NCI-H526 (cell line): ENCODE data around the gene CRYL1.
A peak's percentile ranks its signal among the peaks of the same experiment; 100 is the strongest.

ENCODE experiments used
- DNase-seq, 2 experiments: peaks; one replicate each; lab custom pipeline; 2025; lab: John Stamatoyannopoulos, UW

CRYL1 gene

GRCh38 chr13:20494656-20495055, 31.0 kb downstream of the CRYL1 start:
- no peak for DNase-seq

- DNase-seq, result peak; percentile 31 to 71
Measured at GRCh38 chr13:20492641-20493040, 33.0 kb downstream of the CRYL1 start.

- DNase-seq, result no peak
Measured at GRCh38 chr13:20491926-20492435, 33.7 kb downstream of the CRYL1 start.

- peak; percentile 85 to 98 for DNase-seq
Measured at GRCh38 chr13:20489185-20489820, 36.4 kb downstream of the CRYL1 start.

- no peak for DNase-seq
Measured at GRCh38 chr13:20487927-20488326, 37.7 kb downstream of the CRYL1 start.

GRCh38 chr13:20482787-20483186, 42.9 kb downstream of the CRYL1 start:
- DNase-seq, result no peak

GRCh38 chr13:20482275-20482761, 43.3 kb downstream of the CRYL1 start:
- no peak for DNase-seq

GRCh38 chr13:20477394-20477793, 48.3 kb downstream of the CRYL1 start:
- no peak for DNase-seq

- DNase-seq, result peak in 1 of 2 experiments; percentile 54
Measured at GRCh38 chr13:20475927-20476691, 49.5 kb downstream of the CRYL1 start.

GRCh38 chr13:20474515-20474914, 51.1 kb downstream of the CRYL1 start:
- DNase-seq, result no peak

GRCh38 chr13:20473888-20474287, 51.8 kb downstream of the CRYL1 start:
- no peak for DNase-seq

GRCh38 chr13:20473139-20473538, 52.5 kb downstream of the CRYL1 start:
- no peak for DNase-seq

GRCh38 chr13:20472531-20472930, 53.1 kb downstream of the CRYL1 start:
- no peak for DNase-seq

GRCh38 chr13:20470136-20470535, 55.5 kb downstream of the CRYL1 start:
- DNase-seq, result no peak

GRCh38 chr13:20466371-20466770, 59.3 kb downstream of the CRYL1 start:
- peak; percentile 58 to 80 for DNase-seq

- peak in 1 of 2 experiments; percentile 14 for DNase-seq
Measured at GRCh38 chr13:20465218-20465879, 60.3 kb downstream of the CRYL1 start.

- no peak for DNase-seq
Measured at GRCh38 chr13:20462921-20463320, 62.7 kb downstream of the CRYL1 start.

- DNase-seq, result no peak
Measured at GRCh38 chr13:20462533-20462915, 63.1 kb downstream of the CRYL1 start.

- no peak for DNase-seq
Measured at GRCh38 chr13:20461860-20462532, 63.7 kb downstream of the CRYL1 start.

- DNase-seq, result no peak
Measured at GRCh38 chr13:20461481-20461859, 64.2 kb downstream of the CRYL1 start.

- DNase-seq, result no peak
Measured at GRCh38 chr13:20460761-20461160, 64.9 kb downstream of the CRYL1 start.

- DNase-seq, result no peak
Measured at GRCh38 chr13:20457670-20458069, 68.0 kb downstream of the CRYL1 start.
